HG03378 (cell line): ENCODE measurements around the gene KDM4B.

Experiments used
- ATAC-seq: cut with Tn5 transposase; IDR thresholded peaks from one replicate; pipeline ENCODE4 v1.9.1; 2021; ENCODE audit warnings: mild to moderate bottlenecking, moderate library complexity; ENCODE audit not compliant: unreplicated experiment

Gene KDM4B

GRCh38 chr19:5048091-5048726, 79.3 kb downstream of the KDM4B start:
- no peak for ATAC-seq

GRCh38 chr19:5048727-5049553, 80.0 kb downstream of the KDM4B start:
- ATAC-seq: no peak

GRCh38 chr19:5049561-5049960, 80.6 kb downstream of the KDM4B start:
- no peak for ATAC-seq

GRCh38 chr19:5050067-5050656, 81.2 kb downstream of the KDM4B start:
- no peak for ATAC-seq

GRCh38 chr19:5050905-5051304, 82.0 kb downstream of the KDM4B start:
- ATAC-seq: no peak

- no peak for ATAC-seq
These were observed 82.7 kb downstream of the KDM4B start for GRCh38 chr19:5051619-5052018.

- ATAC-seq: no peak
These were observed 83.6 kb downstream of the KDM4B start for GRCh38 chr19:5052515-5052914.

GRCh38 chr19:5052945-5053485, 84.1 kb downstream of the KDM4B start:
- ATAC-seq: no peak

GRCh38 chr19:5053661-5054060, 84.7 kb downstream of the KDM4B start:
- no peak for ATAC-seq

- ATAC-seq: no peak
These were observed 85.9 kb downstream of the KDM4B start for GRCh38 chr19:5054551-5055456.

- ATAC-seq: no peak
These were observed 86.5 kb downstream of the KDM4B start for GRCh38 chr19:5055457-5055776.

- no peak for ATAC-seq
These were observed 88.9 kb downstream of the KDM4B start for GRCh38 chr19:5057860-5058259.

GRCh38 chr19:5058521-5059212, 89.8 kb downstream of the KDM4B start:
- ATAC-seq: no peak

GRCh38 chr19:5059213-5059574, 90.3 kb downstream of the KDM4B start:
- ATAC-seq: no peak

GRCh38 chr19:5059793-5060192, 90.9 kb downstream of the KDM4B start:
- ATAC-seq: no peak

- ATAC-seq: no peak
These were observed 93.3 kb downstream of the KDM4B start for GRCh38 chr19:5062195-5062594.

GRCh38 chr19:5062799-5063198, 93.9 kb downstream of the KDM4B start:
- ATAC-seq: no peak

- no peak for ATAC-seq
These were observed 95.1 kb downstream of the KDM4B start for GRCh38 chr19:5063873-5064645.

GRCh38 chr19:5064896-5065295, 96.0 kb downstream of the KDM4B start:
- ATAC-seq: no peak

GRCh38 chr19:5065663-5066093, 96.8 kb downstream of the KDM4B start:
- ATAC-seq: no peak
